Left ventricle myocardium inferior (tissue), 1 donor: ENCODE results near the gene AKAP8. TPM values are rescaled to one million over a fixed set of nuclear protein-coding genes. Genes with fewer than 3 reads are reported as not detected.
A peak's percentile ranks its signal among the peaks of the same experiment; 100 is the strongest.

Experiments used
- DNase-seq: peaks from one replicate; pipeline ENCODE4 v3.0.0-alpha.2; 2020
- H3K27ac ChIP-seq: fragments of 200-600 bp; replicated peaks from 2 replicates; pipeline ENCODE4 v1.8.0; 2021
- H3K27me3 ChIP-seq: fragments of 200-600 bp; 2 replicates; pipeline ENCODE4 v1.8.0; 2021; ENCODE audit warnings: low read depth
- H3K36me3 ChIP-seq: fragments of 200-600 bp; 2 replicates; pipeline ENCODE4 v1.8.0; 2021
- H3K4me1 ChIP-seq: fragments of 200-600 bp; 2 replicates; pipeline ENCODE4 v1.8.0; 2021
- H3K4me3 ChIP-seq: fragments of 200-600 bp; 2 replicates; pipeline ENCODE4 v1.8.0; 2021; ENCODE audit warnings: mild to moderate bottlenecking, moderate library complexity
- H3K9me3 ChIP-seq: fragments of 200-600 bp; replicated peaks from 2 replicates; pipeline ENCODE4 v1.8.0; 2021
- intact Hi-C: fragments of 100-400 bp; cut with micrococcal nuclease; formaldehyde crosslinking; loops from one replicate; pipeline ENCODE4 v1.11.0; 2022
- total RNA-seq: library from RNA; stranded (reverse); fragmentation: NEBNext Ultra II Directional; extraction: Animal tissue kit (Norgen Biotek cat#: 25700); gene quantifications from one replicate; pipeline ENCODE4 v1.2.1, GENCODE V29; 2021
- TF ChIP-seq, protein P1 (sequence below): fragments of 200-600 bp; IDR thresholded peaks from 2 replicates; pipeline ENCODE4 v1.8.0; 2021; ENCODE audit warnings: antibody characterized with exemption, mild to moderate bottlenecking, borderline replicate concordance
- donor health status: DM: no; HTN: yes; CAD: no; lungs with severe emphysema.

AKAP8 gene
- total RNA-seq, 1 donor from 2014 or later, result 21.8 TPM

GRCh38 chr19:15390814-15391213 is 11.2 kb upstream of the AKAP8 start:
- DNase-seq, result no peak
- peaks cover 46% of the 10 kb centered on the region for H3K36me3 ChIP-seq
- no peak overlapping the region for H3K27ac ChIP-seq
- H3K27me3 ChIP-seq, result no peaks in the 10 kb centered on the region
- intact Hi-C loops, result no loop called here
- TF ChIP-seq, protein P1, sequence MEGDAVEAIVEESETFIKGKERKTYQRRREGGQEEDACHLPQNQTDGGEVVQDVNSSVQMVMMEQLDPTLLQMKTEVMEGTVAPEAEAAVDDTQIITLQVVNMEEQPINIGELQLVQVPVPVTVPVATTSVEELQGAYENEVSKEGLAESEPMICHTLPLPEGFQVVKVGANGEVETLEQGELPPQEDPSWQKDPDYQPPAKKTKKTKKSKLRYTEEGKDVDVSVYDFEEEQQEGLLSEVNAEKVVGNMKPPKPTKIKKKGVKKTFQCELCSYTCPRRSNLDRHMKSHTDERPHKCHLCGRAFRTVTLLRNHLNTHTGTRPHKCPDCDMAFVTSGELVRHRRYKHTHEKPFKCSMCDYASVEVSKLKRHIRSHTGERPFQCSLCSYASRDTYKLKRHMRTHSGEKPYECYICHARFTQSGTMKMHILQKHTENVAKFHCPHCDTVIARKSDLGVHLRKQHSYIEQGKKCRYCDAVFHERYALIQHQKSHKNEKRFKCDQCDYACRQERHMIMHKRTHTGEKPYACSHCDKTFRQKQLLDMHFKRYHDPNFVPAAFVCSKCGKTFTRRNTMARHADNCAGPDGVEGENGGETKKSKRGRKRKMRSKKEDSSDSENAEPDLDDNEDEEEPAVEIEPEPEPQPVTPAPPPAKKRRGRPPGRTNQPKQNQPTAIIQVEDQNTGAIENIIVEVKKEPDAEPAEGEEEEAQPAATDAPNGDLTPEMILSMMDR, result no peak
- no peak overlapping the region for H3K4me3 ChIP-seq
- no peaks in the 10 kb centered on the region for H3K9me3 ChIP-seq
- H3K4me1 ChIP-seq, result peaks cover 19% of the 10 kb centered on the region

- no peak overlapping the region for H3K27ac ChIP-seq
- intact Hi-C loops, result no loop called here
- no peak for DNase-seq
- H3K9me3 ChIP-seq, result no peaks in the 10 kb centered on the region
- peaks cover 2% of the 10 kb centered on the region for H3K36me3 ChIP-seq
- peaks cover 47% of the 10 kb centered on the region for H3K4me1 ChIP-seq
- TF ChIP-seq, protein P1, result no peak
- H3K27me3 ChIP-seq, result no peaks in the 10 kb centered on the region
- no peak overlapping the region for H3K4me3 ChIP-seq
Measured at GRCh38 chr19:15381864-15382263, 2.3 kb upstream of the AKAP8 start.

DNA sequence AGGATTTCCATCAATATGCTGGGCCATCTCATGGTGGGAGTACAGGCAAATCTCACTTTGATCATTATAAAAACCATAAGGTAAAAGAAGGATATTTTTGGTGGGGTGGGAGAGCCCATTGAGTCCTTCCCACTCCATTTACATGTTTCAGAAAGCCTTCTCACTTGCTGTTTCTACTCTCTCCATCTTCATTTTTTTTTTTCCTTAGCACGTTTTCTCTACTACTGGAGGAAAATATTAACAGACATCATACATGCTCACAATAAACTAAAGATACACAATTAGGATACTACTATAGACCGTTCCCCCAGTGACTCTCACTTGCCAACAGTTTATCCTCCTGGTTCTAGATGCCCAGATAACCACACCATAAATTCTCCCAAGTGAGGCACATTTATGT is 1.8 kb upstream of the AKAP8 start:
- intact Hi-C loops, result no loop called here
- no peaks in the 10 kb centered on the region for H3K9me3 ChIP-seq
- no peak overlapping the region for H3K4me3 ChIP-seq
- no peak overlapping the region for H3K27ac ChIP-seq
- TF ChIP-seq, protein P1, result no peak
- no peaks in the 10 kb centered on the region for H3K27me3 ChIP-seq
- no peak for DNase-seq
- peaks cover 47% of the 10 kb centered on the region for H3K4me1 ChIP-seq
- peaks cover 2% of the 10 kb centered on the region for H3K36me3 ChIP-seq

DNA sequence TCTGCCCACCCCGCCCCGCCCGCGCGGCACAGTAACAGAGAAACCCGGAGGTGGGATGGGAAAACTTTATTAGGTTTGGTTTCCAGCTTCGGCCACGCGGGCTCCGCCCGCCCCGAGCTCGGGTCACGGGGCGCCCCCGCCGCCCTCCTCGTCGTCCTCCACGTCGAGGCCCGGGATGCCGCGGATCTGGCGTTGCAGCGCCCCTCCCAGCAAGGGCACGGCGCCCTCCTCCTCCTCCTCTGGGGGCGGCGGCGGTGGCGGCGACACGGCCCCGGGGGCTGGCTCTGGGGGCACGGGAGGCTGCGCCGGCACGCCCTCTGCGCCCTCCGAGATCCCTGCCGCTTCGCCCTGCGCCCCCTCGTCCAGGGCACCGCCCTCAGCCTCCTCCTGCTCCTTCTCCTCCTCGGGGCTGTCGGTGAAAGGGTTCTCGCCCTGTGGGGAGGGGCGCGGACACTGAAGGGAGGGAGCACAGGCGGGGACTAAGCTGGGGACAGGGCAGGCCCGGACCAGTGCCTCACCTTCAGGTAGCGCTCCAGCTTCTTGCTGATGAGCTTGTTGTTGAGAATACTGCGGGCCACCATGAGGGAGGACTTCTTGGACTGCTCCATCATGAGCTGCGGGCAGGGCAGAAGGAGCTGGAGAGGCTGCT is 536 bp upstream of the AKAP8 start:
- H3K27ac ChIP-seq, result peak overlapping the region; percentile 98
- peaks cover 2% of the 10 kb centered on the region for H3K36me3 ChIP-seq
- peak; percentile 50 for DNase-seq
- TF ChIP-seq, protein P1, result no peak
- H3K9me3 ChIP-seq, result no peaks in the 10 kb centered on the region
- intact Hi-C loops, result loop anchor here (10.0 kb wide), 1 partner anchor 115 kb away; no protein-coding TSS in a partner anchor
- peaks cover 58% of the 10 kb centered on the region for H3K4me1 ChIP-seq
- H3K4me3 ChIP-seq, result peak overlapping the region; percentile 97
- no peaks in the 10 kb centered on the region for H3K27me3 ChIP-seq

GRCh38 chr19:15378534-15379082 is 979 bp downstream of the AKAP8 start:
- Histone ChIP-seq H3K27ac (peak overlapping the region; percentile 98), H3K9me3 (no peaks in the 10 kb centered on the region), H3K27me3 (no peaks in the 10 kb centered on the region), H3K4me1 (peaks cover 73% of the 10 kb centered on the region), H3K36me3 (peaks cover 6% of the 10 kb centered on the region), H3K4me3 (peak overlapping the region; percentile 97)
- DNase-seq, result peak; percentile 45
- intact Hi-C loops, result loop anchor here (10.0 kb wide), 1 partner anchor 114 kb away; no protein-coding TSS in a partner anchor
- TF ChIP-seq, protein P1, result no peak
